Activated naive CD4-positive, alpha-beta T cell treated with anti-CD3 and anti-CD28 coated beads for 36 hours (primary cell): ENCODE data around the gene GRIK4. TPM values are rescaled to one million over a fixed set of nuclear protein-coding genes. Genes with fewer than 3 reads are reported as not detected.

Experiments
- CTCF ChIA-PET: fragments of 350-600 bp; sonication (Branson Sonifier 250); formaldehyde crosslinking; loops from one replicate; lab custom pipeline; 2021; ENCODE audit warnings: antibody characterized with exemption; lab: Charles Lee
- DNase-seq: peaks from one replicate; pipeline ENCODE4 v3.0.0-alpha.2; 2020
- H3K27ac Mint-ChIP-seq: one replicate; pipeline ENCODE4 v1.8.0; 2021; ENCODE audit warnings: mild to moderate bottlenecking, mixed read lengths
- H3K27me3 Mint-ChIP-seq: one replicate; pipeline ENCODE4 v1.8.0; 2021; ENCODE audit warnings: low read depth, mixed read lengths
- H3K36me3 Mint-ChIP-seq: one replicate; pipeline ENCODE4 v1.8.0; 2021; ENCODE audit warnings: low read depth, mixed read lengths
- H3K4me1 Mint-ChIP-seq: one replicate; pipeline ENCODE4 v1.8.0; 2021; ENCODE audit warnings: low read depth, mixed read lengths
- H3K4me3 Mint-ChIP-seq: one replicate; pipeline ENCODE4 v1.8.0; 2021; ENCODE audit warnings: mild to moderate bottlenecking, moderate library complexity, mixed read lengths
- H3K9me3 Mint-ChIP-seq: one replicate; pipeline ENCODE4 v1.8.0; 2021; ENCODE audit warnings: mixed read lengths
- intact Hi-C: fragments of 100-400 bp; cut with micrococcal nuclease; formaldehyde crosslinking; loops from one replicate; pipeline ENCODE4 v1.15.1; 2023
- total RNA-seq, 2 experiments: library from RNA; stranded (reverse); gene quantifications; one replicate each; pipeline ENCODE4 v1.2.3, GENCODE V29; 2021

The GRIK4 gene
- total RNA-seq, 2 experiments from 2014 or later: not detected

GRCh38 chr11:120651396-120651795 lies 139.8 kb downstream of the GRIK4 start:
- Mint-ChIP-seq H3K27ac (no peak overlapping the region), H3K9me3 (no peaks in the 10 kb centered on the region), H3K27me3 (peaks cover 5% of the 10 kb centered on the region), H3K4me1 (no peaks in the 10 kb centered on the region), H3K36me3 (no peaks in the 10 kb centered on the region), H3K4me3 (no peak overlapping the region)
- DNase-seq: no peak
- CTCF ChIA-PET: no interaction called here
- intact Hi-C loops: no loop called here

DNA sequence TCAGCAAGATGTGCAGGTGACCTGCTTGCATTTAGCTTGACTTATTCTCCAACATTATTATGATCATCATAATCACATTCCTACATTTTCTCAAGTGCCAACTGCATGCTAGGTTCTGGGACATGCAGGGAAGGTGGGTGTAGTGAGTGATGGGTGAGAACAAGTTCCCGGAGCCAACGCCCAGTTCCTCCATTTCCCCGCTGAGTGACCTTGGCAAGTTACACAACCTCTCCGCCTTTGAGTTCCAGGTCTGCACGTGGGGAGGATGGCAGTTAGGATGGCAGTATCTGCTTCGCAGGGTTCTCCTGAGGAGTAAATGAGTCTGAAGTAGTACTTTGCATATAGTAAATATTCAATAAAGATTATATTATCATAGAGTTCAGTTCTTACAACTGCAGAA lies 140.3 kb downstream of the GRIK4 start:
- no peak for DNase-seq
- Mint-ChIP-seq H3K36me3 (no peaks in the 10 kb centered on the region), H3K9me3 (no peaks in the 10 kb centered on the region), H3K27me3 (peaks cover 5% of the 10 kb centered on the region), H3K27ac (no peak overlapping the region), H3K4me3 (no peak overlapping the region), H3K4me1 (no peaks in the 10 kb centered on the region)
- CTCF ChIA-PET: no interaction called here
- intact Hi-C loops: no loop called here

DNA sequence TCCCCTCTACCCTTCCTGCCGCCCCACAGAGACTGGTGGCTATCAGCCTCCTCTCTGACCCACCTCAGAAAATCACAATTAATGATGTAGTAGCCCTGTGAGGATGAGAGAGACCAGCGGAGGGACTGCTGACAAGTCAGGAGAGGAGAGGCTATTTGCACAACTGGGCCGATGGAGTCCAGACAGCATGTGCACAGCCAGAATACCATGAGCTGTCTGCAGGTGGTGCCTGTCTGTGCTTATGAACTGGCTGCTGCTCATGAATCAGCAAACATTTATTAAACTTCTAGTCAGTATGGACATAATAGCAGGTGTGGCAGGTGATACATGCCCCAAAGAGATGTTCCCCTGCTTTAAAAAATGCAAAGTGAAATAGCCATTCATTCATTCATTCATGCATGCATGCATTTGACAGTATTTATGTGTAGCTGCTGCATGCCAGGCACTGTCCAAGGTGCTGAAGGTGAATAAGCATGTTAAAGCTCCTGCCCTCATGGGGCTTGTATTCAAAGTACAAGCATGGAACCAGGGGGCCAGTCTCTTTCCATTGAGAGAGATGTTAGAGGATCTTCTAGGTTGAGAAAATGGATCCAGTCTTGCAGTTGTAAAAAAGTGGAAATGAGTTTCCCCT lies 141.3 kb downstream of the GRIK4 start:
- CTCF ChIA-PET: no interaction called here
- H3K4me3 Mint-ChIP-seq: no peak overlapping the region
- H3K27me3 Mint-ChIP-seq: peaks cover 5% of the 10 kb centered on the region
- no peaks in the 10 kb centered on the region for H3K36me3 Mint-ChIP-seq
- H3K27ac Mint-ChIP-seq: no peak overlapping the region
- intact Hi-C loops: no loop called here
- no peaks in the 10 kb centered on the region for H3K9me3 Mint-ChIP-seq
- no peaks in the 10 kb centered on the region for H3K4me1 Mint-ChIP-seq
- DNase-seq: peak; percentile 21

DNA sequence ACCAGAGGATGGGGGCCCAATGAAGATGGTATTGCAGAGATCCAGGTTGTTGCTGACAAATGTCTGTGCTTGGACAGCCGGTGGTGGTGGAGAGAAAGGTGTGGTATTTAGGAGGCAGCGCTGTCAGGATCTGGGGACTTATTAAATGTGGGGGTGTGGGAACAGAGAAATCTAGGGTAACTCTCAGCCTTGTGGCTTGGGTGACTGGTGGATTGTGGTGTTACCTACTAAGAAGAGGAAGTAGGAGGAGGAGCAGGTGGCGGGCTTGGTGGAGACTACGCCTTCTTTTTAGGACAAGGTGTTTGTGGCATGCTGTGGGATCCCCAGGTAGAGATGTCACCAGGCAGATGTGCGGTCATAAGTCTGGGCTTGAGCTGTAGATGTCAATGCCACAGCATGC lies 144.0 kb downstream of the GRIK4 start:
- H3K36me3 Mint-ChIP-seq: no peaks in the 10 kb centered on the region
- CTCF ChIA-PET: interaction anchor here (1.1 to 1.3 kb wide), 2 partner anchors 19 to 145 kb away, joined by 3 to 5 read pairs; no protein-coding TSS in a partner anchor
- no peak overlapping the region for H3K27ac Mint-ChIP-seq
- H3K4me3 Mint-ChIP-seq: no peak overlapping the region
- intact Hi-C loops: no loop called here
- no peaks in the 10 kb centered on the region for H3K9me3 Mint-ChIP-seq
- no peak for DNase-seq
- H3K4me1 Mint-ChIP-seq: no peaks in the 10 kb centered on the region
- peaks cover 4% of the 10 kb centered on the region for H3K27me3 Mint-ChIP-seq

- Mint-ChIP-seq H3K27me3 (peaks cover 4% of the 10 kb centered on the region), H3K27ac (no peak overlapping the region), H3K4me3 (no peak overlapping the region), H3K4me1 (no peaks in the 10 kb centered on the region), H3K36me3 (no peaks in the 10 kb centered on the region), H3K9me3 (no peaks in the 10 kb centered on the region)
- no peak for DNase-seq
- intact Hi-C loops: no loop called here
- CTCF ChIA-PET: no interaction called here
Observed at GRCh38 chr11:120657306-120658070, 145.9 kb downstream of the GRIK4 start.

DNA sequence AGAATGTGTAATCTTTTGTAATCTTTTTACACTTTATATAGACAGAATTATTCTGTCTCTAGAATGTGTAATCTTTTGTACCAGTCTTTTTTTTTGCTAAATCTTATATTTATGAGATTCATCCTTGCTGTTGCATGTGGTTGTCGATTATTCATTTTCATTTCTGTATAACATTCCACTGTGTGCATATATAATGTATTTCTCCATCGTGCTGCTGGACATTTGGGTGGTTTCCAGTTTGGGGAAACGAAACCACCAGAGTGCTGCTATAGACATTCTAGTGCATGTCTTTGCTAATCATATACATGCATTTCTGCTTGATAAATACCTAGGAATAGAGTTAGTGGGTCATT lies 146.5 kb downstream of the GRIK4 start:
- Mint-ChIP-seq H3K4me3 (no peak overlapping the region), H3K9me3 (no peaks in the 10 kb centered on the region), H3K27me3 (peaks cover 5% of the 10 kb centered on the region), H3K36me3 (no peaks in the 10 kb centered on the region), H3K27ac (no peak overlapping the region), H3K4me1 (no peaks in the 10 kb centered on the region)
- no peak for DNase-seq
- intact Hi-C loops: no loop called here
- CTCF ChIA-PET: no interaction called here

DNA sequence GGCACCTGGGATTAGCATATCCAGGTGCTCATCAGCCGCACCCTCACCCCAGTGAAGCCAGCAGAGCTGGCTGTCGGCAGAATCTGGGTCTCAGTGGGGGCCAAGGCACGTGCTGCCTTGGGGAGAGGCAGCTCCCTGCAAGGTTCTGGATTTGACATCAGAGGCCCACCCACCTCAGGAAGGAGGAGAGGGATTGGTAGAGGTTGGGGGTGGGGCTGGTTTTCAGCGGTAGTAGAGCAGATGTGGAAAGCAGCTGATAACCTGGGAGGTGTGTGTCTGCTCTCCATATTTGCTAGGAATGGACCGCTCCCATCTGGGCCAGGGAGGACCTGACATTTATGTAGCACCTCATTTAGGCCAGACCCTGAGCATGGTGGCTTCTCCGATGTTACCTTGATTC lies 147.5 kb downstream of the GRIK4 start:
- H3K36me3 Mint-ChIP-seq: no peaks in the 10 kb centered on the region
- CTCF ChIA-PET: no interaction called here

DNA sequence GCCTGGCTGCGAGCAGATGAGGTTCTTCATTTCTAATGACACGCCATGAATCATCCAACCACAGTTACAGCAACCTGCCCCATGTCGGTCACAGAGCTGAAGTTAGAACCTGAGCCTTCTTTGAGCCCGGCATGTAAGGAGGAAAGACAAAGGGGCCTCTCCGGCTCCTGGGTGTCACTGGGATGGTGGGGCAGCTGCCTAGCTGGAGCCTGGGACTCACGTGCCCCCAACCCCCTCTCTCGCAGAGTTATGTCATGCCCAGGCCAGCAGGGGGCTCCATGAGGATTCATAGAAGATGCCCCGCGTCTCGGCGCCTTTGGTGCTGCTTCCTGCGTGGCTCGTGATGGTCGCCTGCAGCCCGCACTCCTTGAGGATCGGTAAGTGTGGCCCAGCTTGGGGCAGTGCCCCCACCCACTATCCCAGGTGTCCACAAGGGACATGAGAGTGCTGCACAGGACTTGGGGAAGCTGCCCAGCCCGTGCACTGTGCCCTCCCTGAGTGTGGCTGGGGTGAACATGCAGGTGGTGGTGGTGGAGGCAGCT lies 148.5 kb downstream of the GRIK4 start:
- peaks cover 11% of the 10 kb centered on the region for H3K27me3 Mint-ChIP-seq
- no peaks in the 10 kb centered on the region for H3K4me1 Mint-ChIP-seq
- DNase-seq: peak; percentile 47
- H3K36me3 Mint-ChIP-seq: no peaks in the 10 kb centered on the region
- intact Hi-C loops: no loop called here
- no peak overlapping the region for H3K27ac Mint-ChIP-seq
- CTCF ChIA-PET: interaction anchor here (0.8 to 0.9 kb wide), 2 partner anchors 16 to 535 kb away, joined by 4 read pairs; no protein-coding TSS in a partner anchor
- H3K9me3 Mint-ChIP-seq: no peaks in the 10 kb centered on the region
- no peak overlapping the region for H3K4me3 Mint-ChIP-seq

More for the DNA sequence above, 147.5 kb downstream of the GRIK4 start:
- Mint-ChIP-seq H3K4me3 (no peak overlapping the region), H3K27me3 (peaks cover 11% of the 10 kb centered on the region), H3K27ac (no peak overlapping the region), H3K9me3 (no peaks in the 10 kb centered on the region), H3K4me1 (no peaks in the 10 kb centered on the region)
- intact Hi-C loops: no loop called here
- DNase-seq: no peak

- Mint-ChIP-seq H3K4me1 (no peaks in the 10 kb centered on the region), H3K27ac (no peak overlapping the region), H3K9me3 (no peaks in the 10 kb centered on the region), H3K4me3 (no peak overlapping the region), H3K36me3 (no peaks in the 10 kb centered on the region), H3K27me3 (peaks cover 11% of the 10 kb centered on the region)
- CTCF ChIA-PET: no interaction called here
- intact Hi-C loops: no loop called here
- no peak for DNase-seq
Observed at GRCh38 chr11:120662071-120662676, 150.6 kb downstream of the GRIK4 start.

- CTCF ChIA-PET: no interaction called here
Observed at GRCh38 chr11:120663142-120663541, 151.6 kb downstream of the GRIK4 start.

GRCh38 chr11:120666121-120666639 lies 154.6 kb downstream of the GRIK4 start:
- intact Hi-C loops: no loop called here
- CTCF ChIA-PET: interaction anchor here (1.3 kb wide), 1 partner anchor 155 kb away, joined by 3 read pairs; the partner anchor contains the start of gene GRIK4
- no peaks in the 10 kb centered on the region for H3K36me3 Mint-ChIP-seq
- H3K9me3 Mint-ChIP-seq: no peaks in the 10 kb centered on the region
- no peak overlapping the region for H3K4me3 Mint-ChIP-seq
- H3K27me3 Mint-ChIP-seq: peaks cover 9% of the 10 kb centered on the region
- no peak for DNase-seq
- H3K4me1 Mint-ChIP-seq: no peaks in the 10 kb centered on the region
- H3K27ac Mint-ChIP-seq: no peak overlapping the region

More at GRCh38 chr11:120663142-120663541, 151.6 kb downstream of the GRIK4 start:
- Mint-ChIP-seq H3K36me3 (no peaks in the 10 kb centered on the region), H3K27ac (no peak overlapping the region), H3K4me1 (no peaks in the 10 kb centered on the region), H3K4me3 (no peak overlapping the region), H3K27me3 (peaks cover 11% of the 10 kb centered on the region), H3K9me3 (no peaks in the 10 kb centered on the region)
- no peak for DNase-seq
- intact Hi-C loops: no loop called here

DNA sequence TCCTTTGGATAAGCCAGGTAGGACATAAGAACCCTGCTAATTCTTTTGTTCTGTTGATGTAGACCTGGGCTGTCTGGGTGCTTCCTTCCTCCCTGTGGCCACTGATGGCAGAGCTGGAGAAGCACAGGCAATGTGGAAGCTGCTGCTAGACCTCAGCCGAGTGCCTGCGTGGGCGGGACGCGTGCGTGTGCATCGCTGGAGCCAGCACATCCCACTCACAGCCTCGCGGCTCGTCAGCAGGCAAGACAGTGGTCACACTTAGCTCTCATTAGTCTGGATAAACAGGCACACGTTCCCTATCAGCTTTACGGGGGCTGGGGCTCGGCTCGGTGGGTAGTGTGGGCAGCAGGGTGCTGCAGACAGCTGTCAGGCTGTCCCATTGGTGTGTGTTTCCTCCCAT lies 155.7 kb downstream of the GRIK4 start:
- H3K9me3 Mint-ChIP-seq: no peaks in the 10 kb centered on the region
- H3K4me3 Mint-ChIP-seq: no peak overlapping the region
- peaks cover 13% of the 10 kb centered on the region for H3K27me3 Mint-ChIP-seq
- no peaks in the 10 kb centered on the region for H3K4me1 Mint-ChIP-seq
- no peak for DNase-seq
- intact Hi-C loops: no loop called here
- CTCF ChIA-PET: interaction anchor here (1.0 to 1.3 kb wide), 2 partner anchors 9 to 156 kb away, joined by 3 read pairs; partner anchors contain the start of gene GRIK4
- no peak overlapping the region for H3K27ac Mint-ChIP-seq
- H3K36me3 Mint-ChIP-seq: no peaks in the 10 kb centered on the region
